Measurements from ENCODE around the gene FAF2. TPM values are rescaled to one million over a fixed set of nuclear protein-coding genes. Genes with fewer than 3 reads are reported as not detected.

FAF2 gene
- total RNA-seq, 2 experiments from 2014 or later: 27.5 to 30.1 TPM

DNA sequence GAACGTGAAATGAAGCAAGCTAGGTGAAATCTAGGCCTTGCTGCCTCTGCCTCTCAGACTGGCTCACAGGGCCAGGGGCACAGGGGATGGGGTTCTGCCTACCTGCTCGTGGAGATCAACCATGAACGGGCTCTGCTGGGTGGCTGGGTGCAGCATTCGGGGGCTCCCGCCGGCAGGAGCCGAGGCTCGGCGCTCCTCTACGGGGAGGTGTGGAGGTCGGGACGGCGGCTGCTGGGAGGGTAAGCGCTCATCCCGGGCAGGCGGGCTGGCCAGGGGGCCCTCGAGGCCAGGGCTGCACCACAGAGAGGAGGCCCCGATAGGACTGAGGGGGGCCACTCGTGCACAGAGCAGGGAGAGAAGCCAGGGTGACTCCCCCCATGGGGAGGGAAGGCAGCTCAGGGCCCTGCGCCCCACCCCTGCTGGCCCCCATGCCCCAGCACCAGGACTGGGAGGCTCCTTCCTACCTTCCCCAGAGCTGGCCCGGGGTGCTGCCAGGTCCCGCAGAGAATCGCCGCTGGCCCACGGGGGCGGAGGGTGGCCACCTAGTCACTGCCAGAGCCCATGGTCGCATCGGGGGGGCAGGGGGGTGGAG is 83.8 kb downstream of the FAF2 start:
- peak overlapping the region; percentile 38 to 72 for H3K27ac ChIP-seq (ENCODE audit: low read depth in 1 of 2, low read length in 2 of 2)
- H3K9me3 ChIP-seq (ENCODE audit: control insufficient read depth in 1 of 2, insufficient read depth in 1 of 2, low read length in 2 of 2): peaks cover 0 to 3% of the 10 kb centered on the region in 2 experiments
- DNase-seq: no peak
- no peaks in the 10 kb centered on the region for H3K9me3 Mint-ChIP-seq
- ChIA-PET POLR2A (interaction anchor here (0.9 to 10.1 kb wide), 3 partner anchors 13 to 85 kb away, joined by 3 to 185 read pairs (median 126); partner anchors contain the start of gene FAF2), CTCF (interaction anchor here (0.9 to 3.1 kb wide), 3 partner anchors 11 to 115 kb away, joined by 3 to 27 read pairs (median 4); partner anchors contain the start of gene CLTB)
- no peaks in the 10 kb centered on the region for H3K27me3 Mint-ChIP-seq
- H3K4me1 ChIP-seq (ENCODE audit: insufficient read depth, low read length): peaks cover 76% of the 10 kb centered on the region
- peak overlapping the region; percentile 92 for H3K27ac Mint-ChIP-seq
- intact Hi-C loops (cut with DNase I, micrococcal nuclease): loop anchor here (10.0 kb wide), 2 partner anchors 147 to 603 kb away; partner anchors contain the start of genes HIGD2A (in 1 of the 2), NOP16 (in 1 of the 2) and NSD1 (in 1 of the 2)
- no peak overlapping the region for H3K4me3 Mint-ChIP-seq
- peaks cover 56% of the 10 kb centered on the region for H3K36me3 ChIP-seq (ENCODE audit: insufficient read depth, low read length)
- peaks cover 81% of the 10 kb centered on the region for H3K36me3 Mint-ChIP-seq (ENCODE audit: low read depth)
- peak overlapping the region; percentile 49 for H3K4me3 ChIP-seq (ENCODE audit: low read length)
- TF ChIP-seq, protein P1, sequence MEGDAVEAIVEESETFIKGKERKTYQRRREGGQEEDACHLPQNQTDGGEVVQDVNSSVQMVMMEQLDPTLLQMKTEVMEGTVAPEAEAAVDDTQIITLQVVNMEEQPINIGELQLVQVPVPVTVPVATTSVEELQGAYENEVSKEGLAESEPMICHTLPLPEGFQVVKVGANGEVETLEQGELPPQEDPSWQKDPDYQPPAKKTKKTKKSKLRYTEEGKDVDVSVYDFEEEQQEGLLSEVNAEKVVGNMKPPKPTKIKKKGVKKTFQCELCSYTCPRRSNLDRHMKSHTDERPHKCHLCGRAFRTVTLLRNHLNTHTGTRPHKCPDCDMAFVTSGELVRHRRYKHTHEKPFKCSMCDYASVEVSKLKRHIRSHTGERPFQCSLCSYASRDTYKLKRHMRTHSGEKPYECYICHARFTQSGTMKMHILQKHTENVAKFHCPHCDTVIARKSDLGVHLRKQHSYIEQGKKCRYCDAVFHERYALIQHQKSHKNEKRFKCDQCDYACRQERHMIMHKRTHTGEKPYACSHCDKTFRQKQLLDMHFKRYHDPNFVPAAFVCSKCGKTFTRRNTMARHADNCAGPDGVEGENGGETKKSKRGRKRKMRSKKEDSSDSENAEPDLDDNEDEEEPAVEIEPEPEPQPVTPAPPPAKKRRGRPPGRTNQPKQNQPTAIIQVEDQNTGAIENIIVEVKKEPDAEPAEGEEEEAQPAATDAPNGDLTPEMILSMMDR (IDR thresholded peaks at IDR 0.05): no peak
- no peaks in the 10 kb centered on the region for H3K27me3 ChIP-seq (ENCODE audit: control insufficient read depth in 1 of 2, insufficient read depth in 2 of 2, low read length in 2 of 2)
- H3K4me1 Mint-ChIP-seq (ENCODE audit: low read depth): peaks cover 49% of the 10 kb centered on the region
- ATAC-seq (ENCODE audit: poor library complexity): no peak

DNA sequence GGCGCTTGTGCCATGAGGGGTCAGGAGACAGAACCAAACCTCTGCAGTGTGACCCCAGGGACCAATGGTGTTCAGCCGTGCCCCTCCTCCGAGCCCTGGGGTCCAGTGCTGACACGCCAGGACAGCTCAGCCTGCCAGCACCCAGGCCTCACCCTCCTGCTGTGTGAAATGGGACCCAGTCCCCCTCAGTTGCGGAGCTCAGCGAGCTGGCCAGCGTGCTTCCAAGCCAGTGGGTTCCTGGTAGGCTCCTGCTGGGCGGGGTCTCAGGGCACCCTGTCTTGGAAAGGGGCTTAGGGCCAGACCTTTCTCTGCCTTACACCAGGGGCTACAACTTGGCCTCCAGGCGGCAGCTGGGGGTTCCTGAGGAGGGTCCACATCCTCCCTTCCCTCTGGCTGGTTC is 84.6 kb downstream of the FAF2 start:
- intact Hi-C loops (cut with DNase I, micrococcal nuclease): loop anchor here (10.0 kb wide), 2 partner anchors 148 to 602 kb away; partner anchors contain the start of genes HIGD2A (in 1 of the 2), NOP16 (in 1 of the 2) and NSD1 (in 1 of the 2)
- Histone ChIP-seq H3K27ac (ENCODE audit: low read depth in 1 of 2, low read length in 2 of 2) (peak overlapping the region; percentile 99), H3K4me1 (ENCODE audit: insufficient read depth, low read length) (peaks cover 79% of the 10 kb centered on the region), H3K4me3 (ENCODE audit: low read length) (peak overlapping the region; percentile 98), H3K9me3 (ENCODE audit: control insufficient read depth in 1 of 2, insufficient read depth in 1 of 2, low read length in 2 of 2) (peaks cover 0 to 3% of the 10 kb centered on the region in 2 experiments), H3K27me3 (ENCODE audit: control insufficient read depth in 1 of 2, insufficient read depth in 2 of 2, low read length in 2 of 2) (no peaks in the 10 kb centered on the region), H3K36me3 (ENCODE audit: insufficient read depth, low read length) (peaks cover 48% of the 10 kb centered on the region)
- H3K27me3 Mint-ChIP-seq: no peaks in the 10 kb centered on the region
- ChIA-PET POLR2A (interaction anchor here (1.2 to 10.1 kb wide), 5 partner anchors 9 to 144 kb away, joined by 4 to 185 read pairs (median 15); partner anchors contain the start of genes FAF2, HIGD2A and NOP16), CTCF (interaction anchor here (1.4 to 7.1 kb wide), 3 partner anchors 85 to 128 kb away, joined by 6 to 37 read pairs (median 8); partner anchors contain the start of genes CLTB and FAF2)
- ATAC-seq (ENCODE audit: poor library complexity): no peak
- H3K4me3 Mint-ChIP-seq: peak overlapping the region; percentile 99
- DNase-seq: no peak
- TF ChIP-seq, protein P1 (IDR thresholded peaks at IDR 0.05): no peak
- H3K36me3 Mint-ChIP-seq (ENCODE audit: low read depth): peaks cover 81% of the 10 kb centered on the region
- H3K4me1 Mint-ChIP-seq (ENCODE audit: low read depth): peaks cover 52% of the 10 kb centered on the region
- H3K9me3 Mint-ChIP-seq: no peaks in the 10 kb centered on the region
- peak overlapping the region; percentile 100 for H3K27ac Mint-ChIP-seq

DNA sequence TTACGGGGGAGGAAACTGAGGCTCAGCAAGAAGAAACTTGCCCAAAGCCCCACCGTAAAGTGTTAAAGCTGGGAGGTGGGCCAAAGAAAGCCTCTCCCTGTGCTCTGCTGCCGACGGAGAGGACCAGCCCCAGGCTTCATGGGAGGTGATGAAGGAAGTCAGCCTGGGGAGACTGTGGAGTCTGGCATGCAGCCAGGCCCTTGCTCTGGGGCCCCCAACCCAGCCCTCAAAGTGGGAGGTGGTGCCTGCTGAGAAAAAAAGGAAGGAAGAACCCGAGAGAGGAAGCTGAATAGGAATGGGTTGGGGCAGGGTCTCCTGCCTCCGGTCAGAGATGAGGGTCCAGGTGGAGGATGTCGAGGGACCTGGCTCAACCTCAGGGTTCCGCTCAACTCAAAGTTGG is 85.2 kb downstream of the FAF2 start:
- CTCF ChIA-PET: interaction anchor here (1.1 to 7.1 kb wide), 5 partner anchors 10 to 127 kb away, joined by 3 to 37 read pairs (median 8); partner anchors contain the start of genes CLTB and FAF2
- Histone ChIP-seq H3K27me3 (ENCODE audit: control insufficient read depth in 1 of 2, insufficient read depth in 2 of 2, low read length in 2 of 2) (no peaks in the 10 kb centered on the region), H3K4me3 (ENCODE audit: low read length) (peak overlapping the region; percentile 98), H3K4me1 (ENCODE audit: insufficient read depth, low read length) (peaks cover 80% of the 10 kb centered on the region), H3K27ac (ENCODE audit: low read depth in 1 of 2, low read length in 2 of 2) (peak overlapping the region; percentile 99), H3K36me3 (ENCODE audit: insufficient read depth, low read length) (peaks cover 42% of the 10 kb centered on the region), H3K9me3 (ENCODE audit: control insufficient read depth in 1 of 2, insufficient read depth in 1 of 2, low read length in 2 of 2) (peaks cover 0 to 3% of the 10 kb centered on the region in 2 experiments)
- DNase-seq: peak in 3 of 14 experiments; percentile 33 to 58 (median 46)
- H3K9me3 Mint-ChIP-seq: no peaks in the 10 kb centered on the region
- peak overlapping the region; percentile 100 for H3K27ac Mint-ChIP-seq
- ATAC-seq (ENCODE audit: poor library complexity): no peak
- H3K4me3 Mint-ChIP-seq: peak overlapping the region; percentile 99
- H3K4me1 Mint-ChIP-seq (ENCODE audit: low read depth): peaks cover 56% of the 10 kb centered on the region
- peaks cover 77% of the 10 kb centered on the region for H3K36me3 Mint-ChIP-seq (ENCODE audit: low read depth)
- TF ChIP-seq, protein P1 (IDR thresholded peaks at IDR 0.05): no peak
- POLR2A ChIA-PET: interaction anchor here (0.7 to 10.1 kb wide), 13 partner anchors 8 to 172 kb away, joined by 3 to 185 read pairs (median 5); partner anchors contain the start of genes CLTB, FAF2, HIGD2A and KIAA1191
- H3K27me3 Mint-ChIP-seq: no peaks in the 10 kb centered on the region
- intact Hi-C loops (cut with DNase I, micrococcal nuclease): loop anchor here (10.0 kb wide), 2 partner anchors 149 to 601 kb away; partner anchors contain the start of genes HIGD2A (in 1 of the 2), NOP16 (in 1 of the 2) and NSD1 (in 1 of the 2)
